Fibroblast of the conjunctiva (primary cell): Measurements from ENCODE around the gene ZNF593.

ENCODE experiments used
- DNase-seq: peaks from one replicate; pipeline ENCODE4 v3.0.0-alpha.2; 2010; ENCODE audit warnings: low read depth

The ZNF593 gene

GRCh38 chr1:26210147-26210870 lies 40.6 kb downstream of the ZNF593 start:
- DNase-seq: no peak

- DNase-seq: no peak
Measured at GRCh38 chr1:26212726-26213125, 43.0 kb downstream of the ZNF593 start.

- no peak for DNase-seq
Measured at GRCh38 chr1:26213335-26213905, 43.7 kb downstream of the ZNF593 start.

GRCh38 chr1:26215246-26215645 lies 45.5 kb downstream of the ZNF593 start:
- DNase-seq: no peak

GRCh38 chr1:26218906-26219494 lies 49.3 kb downstream of the ZNF593 start:
- DNase-seq: no peak
